HG03280 (cell line): ENCODE measurements around the gene NIPA2.

Source experiments
- ATAC-seq: cut with Tn5 transposase; IDR thresholded peaks from one replicate; pipeline ENCODE4 v1.9.1; 2021; ENCODE audit warnings: mild to moderate bottlenecking, moderate library complexity; ENCODE audit not compliant: unreplicated experiment

Gene NIPA2

GRCh38 chr15:22874966-22875365 is 36.5 kb downstream of the NIPA2 start:
- ATAC-seq = no peak

GRCh38 chr15:22877117-22877516 is 38.7 kb downstream of the NIPA2 start:
- no peak for ATAC-seq

GRCh38 chr15:22877607-22878006 is 39.1 kb downstream of the NIPA2 start:
- ATAC-seq = no peak

- ATAC-seq = no peak
Measured at GRCh38 chr15:22878103-22878502, 39.6 kb downstream of the NIPA2 start.

- ATAC-seq = no peak
Measured at GRCh38 chr15:22880068-22880980, 41.9 kb downstream of the NIPA2 start.

GRCh38 chr15:22880981-22881738 is 42.7 kb downstream of the NIPA2 start:
- no peak for ATAC-seq

- ATAC-seq = no peak
Measured at GRCh38 chr15:22881739-22882440, 43.4 kb downstream of the NIPA2 start.

GRCh38 chr15:22883196-22883595 is 44.7 kb downstream of the NIPA2 start:
- ATAC-seq = no peak

- ATAC-seq = no peak
Measured at GRCh38 chr15:22884344-22884743, 45.9 kb downstream of the NIPA2 start.

- no peak for ATAC-seq
Measured at GRCh38 chr15:22885120-22885519, 46.7 kb downstream of the NIPA2 start.

- no peak for ATAC-seq
Measured at GRCh38 chr15:22887157-22887951, 48.9 kb downstream of the NIPA2 start.

GRCh38 chr15:22888120-22888859 is 49.8 kb downstream of the NIPA2 start:
- ATAC-seq = no peak

- no peak for ATAC-seq
Measured at GRCh38 chr15:22889146-22889818, 50.8 kb downstream of the NIPA2 start.

- ATAC-seq = no peak
Measured at GRCh38 chr15:22890296-22890695, 51.8 kb downstream of the NIPA2 start.

- no peak for ATAC-seq
Measured at GRCh38 chr15:22891426-22892210, 53.2 kb downstream of the NIPA2 start.

GRCh38 chr15:22892333-22892732 is 53.9 kb downstream of the NIPA2 start:
- ATAC-seq = no peak

GRCh38 chr15:22893081-22893480 is 54.6 kb downstream of the NIPA2 start:
- no peak for ATAC-seq

GRCh38 chr15:22893881-22894280 is 55.4 kb downstream of the NIPA2 start:
- ATAC-seq = no peak
